Gastroesophageal sphincter (tissue), 3 donors: ENCODE measurements around the gene ROR1.

Experiments
- POLR2A ChIP-seq, 2 donors: fragments of 450-650 bp; IDR thresholded peaks; one replicate each; pipeline ENCODE4 v1.6.1; 2017; ENCODE audit warnings: antibody characterized with exemption in 2 of 2, mild to moderate bottlenecking in 2 of 2, moderate library complexity in 1 of 2
- TF ChIP-seq, protein P1 (sequence below), 4 experiments: fragments of 200-600 bp in 2 of 4; fragments of 450-650 bp in 2 of 4; sonication (generic) in 1 of 4; IDR thresholded peaks; one replicate each; pipeline ENCODE4 v1.5.1; 2017 to 2019; ENCODE audit warnings: antibody characterized with exemption in 4 of 4, mild to moderate bottlenecking in 2 of 4, moderate library complexity in 2 of 4

DNA sequence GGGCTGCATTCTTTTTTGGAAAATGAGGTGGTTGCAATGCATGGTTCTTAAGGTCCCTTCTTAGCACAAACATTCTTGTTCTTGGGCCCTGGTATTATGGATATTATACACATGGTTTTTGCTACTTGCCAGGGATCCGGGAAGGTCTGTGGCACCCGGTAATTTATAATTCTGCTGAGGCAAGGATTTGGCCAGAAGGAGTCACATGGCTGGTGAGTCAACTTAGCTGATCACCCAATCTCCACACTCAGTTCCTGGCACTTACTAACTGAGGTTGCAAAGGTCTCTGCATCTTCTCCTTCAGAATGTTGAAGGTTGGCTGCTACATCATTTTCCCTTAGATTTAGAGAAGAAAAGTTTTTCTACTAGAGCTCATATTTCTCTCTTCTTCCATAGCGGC is 112.5 kb downstream of the ROR1 start:
- TF ChIP-seq, protein P1, sequence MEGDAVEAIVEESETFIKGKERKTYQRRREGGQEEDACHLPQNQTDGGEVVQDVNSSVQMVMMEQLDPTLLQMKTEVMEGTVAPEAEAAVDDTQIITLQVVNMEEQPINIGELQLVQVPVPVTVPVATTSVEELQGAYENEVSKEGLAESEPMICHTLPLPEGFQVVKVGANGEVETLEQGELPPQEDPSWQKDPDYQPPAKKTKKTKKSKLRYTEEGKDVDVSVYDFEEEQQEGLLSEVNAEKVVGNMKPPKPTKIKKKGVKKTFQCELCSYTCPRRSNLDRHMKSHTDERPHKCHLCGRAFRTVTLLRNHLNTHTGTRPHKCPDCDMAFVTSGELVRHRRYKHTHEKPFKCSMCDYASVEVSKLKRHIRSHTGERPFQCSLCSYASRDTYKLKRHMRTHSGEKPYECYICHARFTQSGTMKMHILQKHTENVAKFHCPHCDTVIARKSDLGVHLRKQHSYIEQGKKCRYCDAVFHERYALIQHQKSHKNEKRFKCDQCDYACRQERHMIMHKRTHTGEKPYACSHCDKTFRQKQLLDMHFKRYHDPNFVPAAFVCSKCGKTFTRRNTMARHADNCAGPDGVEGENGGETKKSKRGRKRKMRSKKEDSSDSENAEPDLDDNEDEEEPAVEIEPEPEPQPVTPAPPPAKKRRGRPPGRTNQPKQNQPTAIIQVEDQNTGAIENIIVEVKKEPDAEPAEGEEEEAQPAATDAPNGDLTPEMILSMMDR (IDR thresholded peaks at IDR 0.05), result no peak
- TF ChIP-seq POLR2A (IDR thresholded peaks at IDR 0.05), result no peak
